Measurements from ENCODE around the gene CLEC3B.

The CLEC3B gene

DNA sequence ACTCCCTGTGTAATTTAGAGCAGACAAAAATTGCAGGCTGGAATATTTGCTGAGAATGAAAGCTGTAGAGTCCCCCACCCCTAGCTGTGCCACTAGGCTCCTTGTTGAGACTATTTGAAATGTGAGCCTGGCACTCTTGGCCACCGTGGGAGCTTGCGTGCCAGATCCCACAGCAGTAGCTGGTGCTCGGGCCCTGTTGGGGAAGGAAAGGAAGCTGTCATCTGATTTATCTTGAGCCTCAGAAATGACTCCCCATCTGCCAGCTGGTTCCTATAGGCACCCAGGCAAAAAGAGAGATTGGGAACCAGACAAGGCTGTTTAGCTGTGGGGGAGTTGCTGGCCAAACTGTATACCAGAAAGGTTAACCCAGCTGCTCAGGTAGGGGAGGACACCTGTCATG lies 23.4 kb upstream of the CLEC3B start:
- DNase-seq (ENCODE audit: low read depth, low spot score): no peak
- no peak overlapping the region for H3K27ac ChIP-seq

DNA sequence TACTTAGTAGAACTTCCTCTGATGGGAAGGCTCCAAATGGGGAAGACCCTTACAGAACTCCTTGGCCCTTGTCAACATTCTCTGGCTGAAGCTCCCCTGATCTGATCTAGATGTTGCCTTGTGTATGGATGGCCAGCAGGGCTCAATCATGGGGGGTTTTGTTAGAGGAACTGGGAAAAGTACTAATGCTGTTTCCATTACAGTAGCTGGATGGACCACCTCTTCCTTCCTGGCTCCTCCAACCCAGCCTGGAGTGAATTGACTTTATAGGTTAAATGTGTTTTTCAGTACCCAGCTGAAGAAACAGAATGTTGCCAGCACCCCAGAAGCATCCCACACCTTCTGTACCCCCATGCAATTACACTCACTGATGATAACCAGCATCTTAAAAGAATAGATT lies 22.7 kb upstream of the CLEC3B start:
- no peak for DNase-seq (ENCODE audit: low read depth, low spot score)
- no peak overlapping the region for H3K27ac ChIP-seq

- H3K27ac ChIP-seq: no peak overlapping the region
- DNase-seq (ENCODE audit: low read depth, low spot score): no peak
Observed at GRCh38 chr3:45003859-45004258, 22.2 kb upstream of the CLEC3B start.

DNA sequence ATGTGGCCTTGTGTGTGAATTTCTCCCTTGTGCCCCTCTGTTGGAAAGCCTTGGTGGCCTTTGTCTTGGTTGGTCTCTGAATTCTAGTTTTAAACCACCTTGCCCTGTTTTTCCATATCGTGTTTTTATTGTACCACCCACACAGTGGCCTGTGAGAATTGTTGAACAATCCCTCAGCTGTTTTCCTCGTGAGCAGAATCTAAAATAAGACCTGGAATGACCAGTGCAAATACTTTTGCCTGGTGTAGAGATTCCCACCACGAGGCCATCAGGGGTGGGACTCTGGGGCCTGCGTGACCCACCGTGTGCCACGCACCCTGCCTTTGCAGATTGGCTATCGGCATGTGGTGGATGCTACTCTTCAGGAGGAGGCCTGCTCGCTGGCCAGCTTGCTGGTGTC lies 19.0 kb upstream of the CLEC3B start:
- no peak for DNase-seq (ENCODE audit: low read depth, low spot score)
- H3K27ac ChIP-seq: no peak overlapping the region

- H3K27ac ChIP-seq: peak overlapping the region; percentile 22
- DNase-seq (ENCODE audit: low read depth, low spot score): no peak
Observed at GRCh38 chr3:45008117-45008516, 18.0 kb upstream of the CLEC3B start.

GRCh38 chr3:45009868-45010267 lies 16.2 kb upstream of the CLEC3B start:
- DNase-seq (ENCODE audit: low read depth, low spot score): no peak
- H3K27ac ChIP-seq: no peak overlapping the region

DNA sequence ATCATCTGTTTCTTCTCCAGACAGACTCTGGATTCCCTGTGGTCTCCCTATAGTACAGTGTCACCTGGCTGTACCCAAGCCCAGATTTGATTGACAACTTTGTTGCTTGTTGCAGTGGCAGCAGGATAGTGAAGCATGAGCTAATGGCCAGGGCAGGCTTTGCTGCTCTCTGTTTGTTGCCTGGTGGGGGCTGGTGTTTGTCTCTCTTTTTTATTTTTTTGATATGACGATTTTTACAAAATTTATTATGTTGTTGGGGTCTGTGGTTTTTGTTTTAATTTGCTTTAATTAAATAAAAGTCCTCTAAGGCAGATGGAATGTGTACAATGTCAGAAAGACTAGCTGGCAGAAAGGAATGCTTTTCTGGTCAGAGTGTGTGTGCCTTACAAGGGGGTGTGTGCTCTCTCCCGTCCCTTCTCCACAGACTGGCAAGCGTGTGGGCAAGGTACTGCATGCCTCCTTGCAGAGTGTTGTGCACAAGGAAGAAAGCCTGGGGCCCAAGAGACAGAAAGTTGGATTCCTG lies 15.2 kb upstream of the CLEC3B start:
- peak overlapping the region; percentile 45 for H3K27ac ChIP-seq
- peak; percentile 46 for DNase-seq (ENCODE audit: low read depth, low spot score)

DNA sequence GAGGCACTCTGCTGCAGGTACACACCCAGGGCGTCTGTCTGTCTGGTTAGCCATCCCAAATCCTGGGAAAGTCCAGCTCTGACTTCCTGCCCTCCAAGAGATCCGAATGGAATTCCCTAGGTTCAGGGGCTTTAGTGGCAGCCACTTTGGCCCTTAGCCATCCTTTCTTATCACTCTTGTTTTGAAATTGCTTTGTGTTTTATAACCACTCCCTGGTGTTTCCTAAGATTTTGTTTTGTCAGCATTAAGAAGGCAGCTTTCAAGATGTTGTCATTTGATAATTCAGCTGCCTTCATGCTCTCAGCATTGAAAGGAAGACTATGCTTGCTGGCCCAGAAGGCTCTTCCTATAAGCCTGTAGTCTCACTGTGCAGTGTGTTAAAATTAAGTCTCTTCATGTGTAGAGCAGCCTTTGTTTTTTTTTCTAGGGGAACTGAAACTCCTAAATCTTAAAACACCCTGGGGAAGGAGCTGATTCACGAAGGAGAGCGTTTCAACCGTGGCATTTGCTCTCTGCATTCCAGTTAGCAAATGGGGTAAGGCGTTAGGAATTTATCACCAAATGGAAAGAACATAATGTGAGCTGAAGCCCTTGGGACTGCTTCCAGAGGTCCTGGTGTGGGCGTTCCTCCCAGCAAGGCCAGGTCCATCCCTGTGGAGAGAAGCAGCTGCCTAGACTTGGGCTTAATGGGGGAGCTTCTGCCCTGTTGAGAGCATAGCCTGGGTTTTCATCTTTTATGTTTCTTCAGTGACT lies 14.2 kb upstream of the CLEC3B start:
- peak overlapping the region; percentile 45 for H3K27ac ChIP-seq
- no peak for DNase-seq (ENCODE audit: low read depth, low spot score)

DNA sequence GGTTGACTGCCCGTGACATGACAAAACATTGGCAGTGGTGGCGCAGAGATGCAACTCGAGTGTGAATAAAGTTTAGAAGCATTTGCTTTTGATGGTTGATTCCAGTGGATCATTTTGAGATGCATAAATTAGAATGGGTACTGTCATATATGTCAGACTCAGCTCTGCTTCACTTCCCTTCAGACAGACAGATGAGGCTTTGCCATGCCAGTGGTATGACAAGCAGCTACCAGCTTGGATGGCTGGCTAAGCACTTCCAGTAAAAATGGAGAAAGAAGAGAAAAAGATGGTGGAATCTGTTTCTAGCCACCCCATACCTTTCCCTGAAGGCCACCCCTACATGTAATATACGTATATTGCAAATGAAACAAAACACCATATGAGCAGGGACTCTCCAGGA lies 13.5 kb upstream of the CLEC3B start:
- H3K27ac ChIP-seq: no peak overlapping the region

DNA sequence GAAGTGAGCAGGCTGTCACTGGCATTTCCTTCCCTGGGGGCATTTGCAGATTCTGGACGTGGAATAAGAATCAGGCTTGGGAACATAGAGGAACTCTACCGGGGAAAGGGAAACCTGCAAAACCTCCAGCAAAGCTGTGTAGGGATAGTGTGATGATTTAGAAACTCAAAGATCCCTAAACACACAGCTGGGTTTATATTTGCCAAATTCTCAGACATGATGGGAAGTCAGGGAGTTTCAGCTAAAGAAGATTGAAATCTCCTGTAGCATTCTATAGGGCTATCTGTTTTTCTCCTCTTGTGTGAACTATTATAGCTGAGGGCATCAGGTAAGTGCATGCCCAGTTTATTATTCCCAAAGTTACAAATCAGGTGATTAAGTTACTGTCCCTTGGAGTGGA lies 9.2 kb upstream of the CLEC3B start:
- H3K27ac ChIP-seq: no peak overlapping the region
- no peak for DNase-seq (ENCODE audit: low read depth, low spot score)

More for the DNA sequence above, 13.5 kb upstream of the CLEC3B start:
- no peak for DNase-seq (ENCODE audit: low read depth, low spot score)

- DNase-seq (ENCODE audit: low read depth, low spot score): no peak
- H3K27ac ChIP-seq: no peak overlapping the region
Observed at GRCh38 chr3:45017821-45018220, 8.3 kb upstream of the CLEC3B start.

GRCh38 chr3:45020534-45020933 lies 5.6 kb upstream of the CLEC3B start:
- DNase-seq (ENCODE audit: low read depth, low spot score): no peak
- H3K27ac ChIP-seq: no peak overlapping the region

GRCh38 chr3:45021524-45022297 lies 4.4 kb upstream of the CLEC3B start:
- no peak overlapping the region for H3K27ac ChIP-seq
- no peak for DNase-seq (ENCODE audit: low read depth, low spot score)

DNA sequence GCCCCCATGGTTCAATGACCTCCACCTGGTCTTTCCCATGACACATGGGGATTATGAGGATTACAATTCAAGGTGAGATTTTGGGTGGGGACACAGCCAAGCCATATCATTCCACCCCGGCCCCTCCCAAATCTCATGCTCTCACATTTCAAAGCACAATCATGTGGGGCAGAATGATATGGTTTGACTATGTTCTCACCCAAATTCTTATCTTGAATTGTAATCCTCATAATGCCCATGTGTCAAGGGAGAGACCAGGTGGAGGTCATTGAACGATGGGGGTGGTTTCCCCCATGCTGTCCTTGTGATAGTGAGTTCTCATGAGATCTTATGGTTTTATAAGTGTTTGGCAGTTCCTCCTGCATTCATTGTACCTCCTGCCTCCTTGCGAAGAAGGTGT lies 2.4 kb upstream of the CLEC3B start:
- DNase-seq (ENCODE audit: low read depth, low spot score): no peak
- no peak overlapping the region for H3K27ac ChIP-seq

GRCh38 chr3:45024542-45025255 lies 1.4 kb upstream of the CLEC3B start:
- no peak for DNase-seq (ENCODE audit: low read depth, low spot score)
- H3K27ac ChIP-seq: no peak overlapping the region

- H3K27ac ChIP-seq: no peak overlapping the region
- DNase-seq (ENCODE audit: low read depth, low spot score): no peak
Observed at GRCh38 chr3:45026957-45027356, 854 bp downstream of the CLEC3B start.

- no peak for DNase-seq (ENCODE audit: low read depth, low spot score)
- H3K27ac ChIP-seq: no peak overlapping the region
Observed at GRCh38 chr3:45027441-45027840, 1.3 kb downstream of the CLEC3B start.

- H3K27ac ChIP-seq: no peak overlapping the region
- DNase-seq (ENCODE audit: low read depth, low spot score): no peak
Observed at GRCh38 chr3:45029216-45029615, 3.1 kb downstream of the CLEC3B start.

DNA sequence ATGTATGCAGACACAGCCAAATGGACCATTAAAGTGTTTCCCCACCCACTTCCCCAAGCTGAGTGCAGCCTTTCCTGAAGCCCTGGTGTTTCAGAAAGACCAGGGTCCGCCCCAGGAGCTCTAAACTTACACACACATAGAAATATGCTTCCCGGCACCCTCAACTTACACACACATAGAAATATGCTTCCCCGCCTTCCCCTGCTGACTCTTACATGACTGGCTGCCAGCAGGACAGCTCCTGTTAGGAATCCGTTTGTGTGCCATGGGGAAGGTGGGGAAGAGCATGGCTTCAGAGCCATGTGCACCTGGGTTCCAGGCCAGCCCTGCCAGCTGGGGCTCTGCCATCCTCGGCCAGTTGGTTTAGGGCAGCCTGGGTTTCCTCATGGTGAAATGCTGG lies 3.6 kb downstream of the CLEC3B start:
- DNase-seq (ENCODE audit: low read depth, low spot score): no peak

GRCh38 chr3:45031531-45031930 lies 5.4 kb downstream of the CLEC3B start:
- H3K27ac ChIP-seq: no peak overlapping the region
- no peak for DNase-seq (ENCODE audit: low read depth, low spot score)

More for the DNA sequence above, 3.6 kb downstream of the CLEC3B start:
- no peak overlapping the region for H3K27ac ChIP-seq

DNA sequence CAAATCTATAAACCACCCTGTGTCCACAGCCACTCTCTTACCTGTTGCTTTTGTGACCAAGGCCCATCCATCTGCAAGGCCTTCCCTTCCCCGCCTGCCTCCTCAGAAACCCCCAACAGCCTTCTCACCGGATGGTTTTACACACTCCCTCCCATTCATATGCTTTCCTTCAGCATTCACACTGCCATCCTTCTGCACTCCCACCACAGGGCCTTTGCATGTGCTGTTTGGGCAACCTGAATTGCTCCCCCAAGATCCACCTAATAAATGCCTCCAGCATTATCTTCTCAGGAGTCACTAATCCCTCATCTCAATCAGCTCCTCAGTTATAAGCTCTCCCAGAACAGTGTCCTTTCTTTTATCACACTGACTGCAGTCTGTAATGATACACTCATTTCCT lies 6.0 kb downstream of the CLEC3B start:
- no peak overlapping the region for H3K27ac ChIP-seq

More for the DNA sequence above, 6.0 kb downstream of the CLEC3B start:
- no peak for DNase-seq (ENCODE audit: low read depth, low spot score)
